BE2C (cell line): Measurements from ENCODE around the gene FAM168B. TPM values are rescaled to one million over a fixed set of nuclear protein-coding genes. Genes with fewer than 3 reads are reported as not detected.

ENCODE experiments used
- DNase-seq: peaks from one replicate; pipeline ENCODE4 v3.0.0-alpha.2; 2020
- H3K27me3 ChIP-seq: fragments of 250-450 bp; sonication (Bioruptor Pico); 2 replicates; pipeline ENCODE4 v1.5.1; 2020; ENCODE audit warnings: mild to moderate bottlenecking
- H3K36me3 ChIP-seq: fragments of 250-450 bp; sonication (Bioruptor Pico); 2 replicates; pipeline ENCODE4 v1.5.1; 2020; ENCODE audit warnings: mild to moderate bottlenecking
- H3K4me1 ChIP-seq: fragments of 250-450 bp; sonication (Bioruptor Pico); 2 replicates; pipeline ENCODE4 v1.5.1; 2020
- H3K4me3 ChIP-seq: 2 replicates; pipeline ENCODE4 v1.5.1; 2011; ENCODE audit warnings: low read depth, low read length
- H3K9me3 ChIP-seq: fragments of 250-450 bp; sonication (Bioruptor Pico); 2 replicates; pipeline ENCODE4 v1.5.1; 2020
- CTCF ChIP-seq: IDR thresholded peaks from 2 replicates; pipeline ENCODE4 v1.5.1; 2012; ENCODE audit warnings: mild to moderate bottlenecking, low read depth, low read length
- polyA plus RNA-seq: library from polyadenylated mRNA; unstranded; fragments of >200 nt; gene quantifications from one replicate; pipeline ENCODE4 v1.2.1, GENCODE V29; 2012; ENCODE audit warnings: low read depth, missing spikeins; ENCODE audit not compliant: insufficient read length, insufficient read depth

The FAM168B gene, protein sequence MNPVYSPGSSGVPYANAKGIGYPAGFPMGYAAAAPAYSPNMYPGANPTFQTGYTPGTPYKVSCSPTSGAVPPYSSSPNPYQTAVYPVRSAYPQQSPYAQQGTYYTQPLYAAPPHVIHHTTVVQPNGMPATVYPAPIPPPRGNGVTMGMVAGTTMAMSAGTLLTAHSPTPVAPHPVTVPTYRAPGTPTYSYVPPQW
- polyA plus RNA-seq = 88.6 TPM

GRCh38 chr2:131093006-131093695 lies at the start of gene FAM168B:
FAM168B (minus strand) TSS chr2:131093460; CDS start chr2:131082646, 10,814 bp downstream.
- H3K9me3 ChIP-seq = no peaks in the 10 kb centered on the region
- no peak for TF ChIP-seq CTCF
- H3K4me3 ChIP-seq = peak within 1 kb of the TSS; percentile 70
- no peaks in the 10 kb centered on the region for H3K36me3 ChIP-seq
- peak; percentile 83 for DNase-seq
- H3K27me3 ChIP-seq = no peaks in the 10 kb centered on the region
- no peaks in the 10 kb centered on the region for H3K4me1 ChIP-seq

GRCh38 chr2:131142849-131143248 lies 49.6 kb upstream of the FAM168B start:
- TF ChIP-seq CTCF = no peak
- no peak for DNase-seq
- H3K4me1 ChIP-seq = no peaks in the 10 kb centered on the region
- no peaks in the 10 kb centered on the region for H3K9me3 ChIP-seq
- no peak overlapping the region for H3K4me3 ChIP-seq
- no peaks in the 10 kb centered on the region for H3K36me3 ChIP-seq
- H3K27me3 ChIP-seq = no peaks in the 10 kb centered on the region

- TF ChIP-seq CTCF = no peak
- Histone ChIP-seq H3K27me3 (no peaks in the 10 kb centered on the region), H3K36me3 (no peaks in the 10 kb centered on the region), H3K4me3 (no peak overlapping the region), H3K9me3 (no peaks in the 10 kb centered on the region), H3K4me1 (no peaks in the 10 kb centered on the region)
- no peak for DNase-seq
Measured at GRCh38 chr2:131140581-131140980, 47.3 kb upstream of the FAM168B start.

GRCh38 chr2:131132729-131133128 lies 39.5 kb upstream of the FAM168B start:
- no peak for DNase-seq
- no peak overlapping the region for H3K4me3 ChIP-seq
- H3K36me3 ChIP-seq = no peaks in the 10 kb centered on the region; the same call in none of the 2 replicates
- H3K27me3 ChIP-seq = no peaks in the 10 kb centered on the region
- no peaks in the 10 kb centered on the region for H3K4me1 ChIP-seq
- no peak for TF ChIP-seq CTCF
- no peaks in the 10 kb centered on the region for H3K9me3 ChIP-seq

DNA sequence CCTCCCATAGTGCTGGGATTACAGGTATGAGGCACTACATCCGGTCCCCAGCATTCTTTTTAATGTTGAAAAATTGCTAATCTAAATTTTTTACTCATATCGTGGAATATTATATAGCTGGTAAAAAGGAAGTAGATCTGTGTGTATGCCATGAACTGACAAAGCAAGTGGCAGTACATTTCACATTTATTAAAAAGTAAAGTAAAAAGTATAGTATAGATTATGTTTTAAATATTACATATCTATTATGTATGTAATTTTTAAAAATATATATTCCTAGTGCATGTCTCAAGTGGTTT lies 37.0 kb upstream of the FAM168B start:
- H3K4me1 ChIP-seq = no peaks in the 10 kb centered on the region
- H3K36me3 ChIP-seq = no peaks in the 10 kb centered on the region; the same call in none of the 2 replicates
- H3K4me3 ChIP-seq = no peak overlapping the region
- TF ChIP-seq CTCF = no peak
- no peak for DNase-seq
- no peaks in the 10 kb centered on the region for H3K9me3 ChIP-seq
- H3K27me3 ChIP-seq = no peaks in the 10 kb centered on the region

DNA sequence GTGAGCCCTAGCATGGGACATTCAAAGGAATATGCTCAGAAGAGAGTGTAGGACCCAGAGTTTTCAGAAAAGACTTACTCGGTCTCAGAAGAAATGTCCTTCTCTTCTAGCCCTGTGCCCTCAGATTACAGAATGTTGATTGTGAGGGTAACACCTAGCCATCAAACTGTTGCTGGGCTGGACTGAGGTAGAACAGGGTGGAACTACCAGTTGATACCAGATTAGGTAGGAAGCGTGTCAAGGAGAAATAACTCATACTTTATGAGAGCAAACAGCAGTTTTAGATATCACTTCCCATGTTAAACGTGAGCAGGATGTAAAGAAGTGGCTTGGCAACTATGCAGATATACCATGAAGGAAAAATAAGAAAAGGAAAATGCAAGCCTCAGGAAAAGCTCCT lies 34.7 kb upstream of the FAM168B start:
- Histone ChIP-seq H3K4me1 (no peaks in the 10 kb centered on the region), H3K27me3 (no peaks in the 10 kb centered on the region), H3K9me3 (no peaks in the 10 kb centered on the region), H3K36me3 (no peaks in the 10 kb centered on the region; the same call in none of the 2 replicates), H3K4me3 (no peak overlapping the region)
- TF ChIP-seq CTCF = no peak
- no peak for DNase-seq
